Measurements from ENCODE around the gene HARBI1. TPM values are rescaled to one million over a fixed set of nuclear protein-coding genes. Genes with fewer than 3 reads are reported as not detected.

HARBI1 gene, protein sequence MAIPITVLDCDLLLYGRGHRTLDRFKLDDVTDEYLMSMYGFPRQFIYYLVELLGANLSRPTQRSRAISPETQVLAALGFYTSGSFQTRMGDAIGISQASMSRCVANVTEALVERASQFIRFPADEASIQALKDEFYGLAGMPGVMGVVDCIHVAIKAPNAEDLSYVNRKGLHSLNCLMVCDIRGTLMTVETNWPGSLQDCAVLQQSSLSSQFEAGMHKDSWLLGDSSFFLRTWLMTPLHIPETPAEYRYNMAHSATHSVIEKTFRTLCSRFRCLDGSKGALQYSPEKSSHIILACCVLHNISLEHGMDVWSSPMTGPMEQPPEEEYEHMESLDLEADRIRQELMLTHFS
- polyA plus RNA-seq (ENCODE audit: insufficient read length): 3.5 TPM

- DNase-seq: peak; percentile 92
Measured at GRCh38 chr11:46617134-46617971, at the start of gene HARBI1, which contains the start of gene ATG13. Gene HARBI1 (minus strand): TSS chr11:46617227. CDS start chr11:46616237, 990 bp downstream. Gene ATG13 (plus strand): TSS chr11:46617553. CDS start chr11:46644292, 26,739 bp downstream.

GRCh38 chr11:46666516-46666915 is 49.5 kb upstream of the HARBI1 start:
- DNase-seq: no peak

- DNase-seq: no peak
Measured at GRCh38 chr11:46665356-46665755, 48.3 kb upstream of the HARBI1 start.

DNA sequence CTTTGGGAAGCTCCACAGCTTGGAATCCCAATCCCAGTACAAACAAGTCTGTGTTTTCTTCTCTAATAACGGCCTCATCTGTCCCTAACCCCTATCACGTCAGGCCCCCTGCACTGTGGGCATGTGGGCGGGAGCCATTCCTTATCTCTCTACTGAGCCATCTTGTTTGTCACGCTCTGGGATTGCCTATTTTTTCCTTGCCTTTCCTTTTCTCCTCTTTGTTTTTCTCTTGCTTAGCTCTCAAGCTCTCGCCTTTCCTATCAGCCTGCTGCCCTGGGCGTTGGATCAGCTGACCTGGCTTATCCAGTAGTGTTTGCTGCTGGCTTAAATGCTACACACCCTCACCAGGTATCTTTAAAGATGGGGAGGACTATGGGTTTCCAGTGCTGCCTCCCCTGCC is 47.6 kb upstream of the HARBI1 start:
- DNase-seq: no peak

DNA sequence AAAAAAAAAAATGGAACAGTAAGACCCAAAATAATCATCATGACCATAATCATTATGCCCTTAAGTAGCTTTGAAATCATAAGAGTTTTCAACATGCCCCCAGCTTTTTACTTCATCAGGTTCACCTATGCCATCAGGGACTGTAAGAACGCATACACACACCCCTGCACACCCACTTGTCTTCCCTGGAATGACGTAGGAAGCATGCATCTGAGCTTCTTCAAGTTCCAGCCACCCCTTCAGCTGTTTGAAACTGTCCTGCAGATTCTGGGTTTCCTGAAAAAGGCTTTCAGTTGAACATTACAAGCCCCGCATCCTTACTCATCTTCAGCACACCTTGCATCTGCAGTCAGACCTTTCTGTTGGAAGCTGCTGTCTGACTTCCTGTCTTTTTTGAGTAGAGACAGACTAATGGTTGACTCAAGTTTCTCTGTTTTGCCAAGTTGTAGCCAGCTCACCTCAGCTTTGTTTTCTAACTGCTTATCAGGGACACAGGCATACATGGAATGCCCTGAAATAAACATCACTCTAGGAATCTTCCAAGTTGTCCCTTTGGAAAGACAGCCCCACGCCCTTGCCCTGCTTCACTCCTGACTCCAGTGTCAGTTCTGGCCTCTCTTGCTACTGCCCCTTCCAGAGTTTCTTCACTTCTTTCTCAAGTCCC is 46.4 kb upstream of the HARBI1 start:
- no peak for DNase-seq

DNA sequence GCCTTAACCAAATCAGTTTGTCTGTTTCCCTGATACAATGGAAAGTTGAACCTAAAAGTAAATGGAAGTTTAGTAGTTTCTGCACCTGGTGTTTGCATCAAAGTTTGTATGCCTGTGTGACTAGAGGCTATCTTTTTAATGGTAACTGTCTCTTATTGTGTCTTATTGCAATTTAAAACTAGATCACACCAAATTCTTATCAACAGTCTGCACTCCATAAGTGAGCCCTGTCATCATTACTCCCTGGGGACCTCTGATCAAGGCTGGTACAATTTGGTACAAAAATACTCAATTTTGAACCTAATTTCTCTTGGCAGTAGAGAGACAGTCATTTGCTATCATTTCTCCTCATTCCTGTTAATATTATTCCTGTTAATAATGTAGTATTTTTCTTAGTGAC is 45.3 kb upstream of the HARBI1 start:
- DNase-seq: no peak

DNA sequence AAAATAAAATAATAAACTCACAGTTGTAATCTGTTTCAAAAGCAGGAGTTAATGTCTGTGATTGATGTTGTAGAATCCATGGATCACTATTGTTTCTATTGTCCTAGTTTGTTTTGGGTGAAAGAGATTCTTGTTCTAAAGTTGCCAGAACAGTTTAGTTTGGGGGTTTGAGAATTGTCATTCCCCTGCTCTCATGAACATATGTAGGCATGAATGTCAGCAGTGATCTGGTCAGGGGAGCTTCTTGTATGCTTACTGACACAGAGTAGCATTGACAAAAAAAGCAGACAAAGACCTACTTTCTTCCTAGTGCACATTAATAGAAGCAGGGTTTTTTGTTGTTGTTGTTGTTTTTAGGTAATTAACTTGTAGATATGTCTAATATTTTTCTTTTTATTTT is 44.8 kb upstream of the HARBI1 start:
- DNase-seq: no peak

DNA sequence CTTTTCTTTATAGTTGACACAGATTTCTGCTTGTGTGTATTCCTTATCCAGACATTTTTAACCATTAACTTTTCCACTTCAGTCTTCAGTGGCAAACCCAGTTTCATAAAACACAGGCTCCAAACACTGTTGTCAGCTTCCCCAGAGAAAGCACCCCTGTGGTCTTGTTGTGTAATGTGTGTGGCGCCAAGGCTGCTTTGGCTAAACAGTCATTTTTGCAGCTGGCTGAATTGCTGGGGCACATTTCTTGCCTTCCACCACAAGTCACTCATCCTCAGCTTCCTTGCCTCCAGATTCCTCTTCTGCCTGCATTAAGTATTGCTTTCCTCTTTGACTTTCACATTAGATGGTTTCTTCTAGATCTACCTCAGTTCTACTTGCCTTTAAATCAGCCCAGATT is 42.9 kb upstream of the HARBI1 start:
- no peak for DNase-seq

- DNase-seq: no peak
Measured at GRCh38 chr11:46658259-46658658, 41.2 kb upstream of the HARBI1 start.

DNA sequence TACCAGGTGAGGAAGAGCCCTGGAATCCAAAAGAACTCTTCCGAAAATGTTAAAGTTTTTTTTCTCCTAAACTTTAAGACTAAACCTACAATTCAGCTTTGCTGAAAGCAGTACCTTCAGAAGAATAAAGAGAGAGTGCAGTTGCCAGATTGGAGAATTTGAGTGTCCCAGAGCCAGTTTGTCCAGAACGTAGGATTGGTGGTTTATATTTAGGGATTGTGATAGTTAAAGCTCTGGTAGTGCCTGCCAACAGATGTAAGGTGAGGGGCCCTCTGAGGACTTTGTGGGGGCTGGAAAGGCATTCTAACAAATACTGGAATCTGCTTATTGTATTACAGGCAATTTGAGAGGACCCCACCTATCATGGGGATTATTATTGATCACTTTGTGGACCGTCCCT is 40.2 kb upstream of the HARBI1 start:
- DNase-seq: no peak

DNA sequence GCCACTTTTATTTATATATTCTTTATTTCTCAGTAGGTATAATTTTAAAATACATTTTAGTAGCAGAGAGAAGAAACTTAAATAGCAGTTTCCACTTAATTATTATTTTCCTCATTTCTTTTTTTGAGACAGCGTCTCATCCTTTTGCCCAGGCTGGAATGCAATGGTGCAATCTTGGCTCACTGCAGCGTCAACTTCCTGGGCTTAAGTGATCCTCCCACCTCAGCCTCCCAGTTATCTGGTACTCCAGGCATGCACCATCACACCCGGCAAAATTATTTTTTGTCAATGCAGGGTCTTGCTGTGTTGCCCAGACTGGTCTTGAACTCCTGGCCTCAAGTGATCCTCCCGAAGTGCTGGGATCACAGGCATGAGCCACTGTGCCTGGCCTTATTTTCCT is 38.6 kb upstream of the HARBI1 start:
- DNase-seq: no peak

GRCh38 chr11:46649180-46649738 is 32.2 kb upstream of the HARBI1 start:
- DNase-seq: peak; percentile 43

- DNase-seq: no peak
Measured at GRCh38 chr11:46643986-46644385, 27.0 kb upstream of the HARBI1 start.

GRCh38 chr11:46643531-46643930 is 26.5 kb upstream of the HARBI1 start:
- DNase-seq: no peak

DNA sequence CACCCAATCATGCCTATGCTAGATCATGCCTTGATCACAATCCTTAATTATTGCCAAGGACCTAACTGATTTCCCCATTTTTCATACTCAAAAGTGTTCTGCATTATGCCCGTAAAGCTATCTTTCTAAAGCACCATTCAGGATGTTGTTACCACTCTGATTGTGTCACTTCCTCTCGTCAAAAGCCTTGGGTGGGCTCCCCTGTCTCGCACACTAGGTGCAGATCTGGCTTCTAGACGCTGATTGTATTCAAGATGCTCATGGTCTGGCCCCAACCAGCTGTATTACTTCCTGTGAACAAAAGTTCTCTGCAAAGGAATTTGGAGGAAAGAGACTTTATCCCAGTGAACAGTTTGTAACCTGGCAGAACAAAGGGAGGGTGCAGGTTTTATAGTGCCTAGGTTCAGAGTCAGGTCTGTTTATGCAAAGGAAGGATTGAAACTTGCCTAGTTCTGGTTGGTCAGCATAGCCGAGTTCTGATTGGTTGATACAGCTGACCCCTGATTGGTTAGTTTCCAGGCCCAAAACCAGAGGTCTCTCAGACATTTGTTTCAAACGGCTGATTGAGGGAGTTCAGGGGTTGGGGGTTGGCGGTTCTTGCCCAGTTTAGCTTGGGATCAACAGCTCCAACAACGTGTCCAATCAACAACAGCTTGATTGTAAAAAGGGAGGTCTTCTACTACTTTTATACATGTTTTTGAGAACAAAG is 25.8 kb upstream of the HARBI1 start:
- no peak for DNase-seq

GRCh38 chr11:46641639-46642038 is 24.6 kb upstream of the HARBI1 start:
- DNase-seq: no peak

DNA sequence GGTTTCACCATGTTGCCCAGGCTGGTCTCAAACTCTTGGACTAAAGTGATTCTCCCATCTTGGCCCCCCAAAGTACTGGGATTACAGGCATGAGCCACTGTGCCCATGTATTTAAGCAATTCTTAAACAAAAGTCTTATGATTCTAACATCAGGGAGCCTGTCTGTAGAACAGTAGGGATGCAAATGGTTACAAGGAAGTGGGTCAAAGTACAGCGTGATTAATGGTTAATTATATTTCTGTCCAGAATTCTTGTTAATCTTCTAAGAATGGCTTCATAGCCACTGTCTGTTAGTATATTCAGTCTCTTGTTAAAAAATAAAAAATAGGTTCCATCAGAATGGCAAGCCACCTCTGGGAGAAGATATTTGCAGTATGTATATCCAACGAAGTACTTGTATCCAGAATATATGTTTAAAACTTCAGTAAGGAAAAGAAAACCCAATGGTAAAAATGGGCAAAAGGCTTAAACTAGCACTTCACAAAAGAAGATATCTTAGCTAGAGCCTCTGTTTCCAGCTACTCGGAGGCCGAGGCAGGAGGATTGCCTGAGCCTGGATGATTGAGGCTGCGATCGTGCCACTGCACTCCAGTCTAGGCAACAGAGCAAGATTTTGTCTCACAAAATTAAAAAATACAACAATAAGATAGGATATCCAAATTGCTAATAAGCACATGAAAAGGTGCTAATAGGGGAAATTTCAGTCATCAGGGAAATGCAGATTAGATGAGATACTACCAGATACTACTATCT is 23.2 kb upstream of the HARBI1 start:
- DNase-seq: no peak

GRCh38 chr11:46639197-46639839 is 22.3 kb upstream of the HARBI1 start:
- DNase-seq: no peak

DNA sequence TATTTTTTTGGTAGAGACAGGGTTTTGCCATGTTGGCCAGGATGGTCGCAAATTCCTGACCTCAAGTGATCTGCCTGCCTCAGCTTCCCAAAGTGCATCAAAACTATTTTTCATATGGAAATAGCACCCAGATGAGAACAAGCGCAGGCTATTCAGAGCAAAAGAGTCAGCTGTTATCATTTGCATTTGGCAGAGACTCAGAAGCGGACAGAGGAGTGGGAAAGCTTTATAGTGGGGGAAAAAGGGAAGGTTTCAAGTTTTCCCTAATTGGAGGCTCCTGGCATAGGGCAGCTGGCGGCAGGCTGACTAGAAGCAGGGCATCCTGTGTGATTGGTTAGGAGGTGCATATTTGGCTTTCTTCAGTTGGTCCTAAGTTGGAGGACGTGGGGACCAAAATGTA is 20.5 kb upstream of the HARBI1 start:
- DNase-seq: no peak

- no peak for DNase-seq
Measured at GRCh38 chr11:46635557-46636139, 18.6 kb upstream of the HARBI1 start.
